Lower leg skin (tissue), 4 donors: ENCODE data around the gene ZNF282. TPM values are rescaled to one million over a fixed set of nuclear protein-coding genes. Genes with fewer than 3 reads are reported as not detected.

ENCODE experiments used
- DNase-seq, 2 donors: peaks; one replicate each; pipeline ENCODE4 v3.0.0-alpha.2; 2019; ENCODE audit warnings: low spot score in 2 of 2
- H3K4me3 ChIP-seq: fragments of 200-600 bp; sonication (generic); 2 replicates; pipeline ENCODE4 v1.5.1; 2017; ENCODE audit warnings: mild to moderate bottlenecking, low read depth; ENCODE audit not compliant: poor library complexity, severe bottlenecking
- CTCF ChIP-seq, 3 donors: fragments of 450-650 bp; IDR thresholded peaks; one replicate each; pipeline ENCODE4 v1.5.1; 2016; ENCODE audit warnings: antibody characterized with exemption in 3 of 3, mild to moderate bottlenecking in 3 of 3, moderate library complexity in 2 of 3
- POLR2A ChIP-seq, 2 donors: fragments of 450-650 bp; IDR thresholded peaks; one replicate each; pipeline ENCODE4 v1.6.1; 2016 to 2017; ENCODE audit warnings: antibody characterized with exemption in 2 of 2, mild to moderate bottlenecking in 1 of 2, moderate library complexity in 1 of 2
- WGBS, 2 donors: methylation state at CpG; one replicate each; pipeline ENCODE4 v1.1.5; 2018; 5-methylcytosine and 5-hydroxymethylcytosine counted together
- intact Hi-C: fragments of 100-400 bp; cut with DNase I; formaldehyde crosslinking; loops from one replicate; pipeline ENCODE4 v1.15.0; 2023; ENCODE audit warnings: low total_unique reads
- total RNA-seq, 4 donors: library from RNA; depleted of rRNA; stranded (reverse); fragments of >200 nt; gene quantifications; one replicate each; pipeline ENCODE4 v1.1.0, GENCODE V29; 2016

Gene ZNF282
- total RNA-seq, 4 donors from 2014 or later, result 22.4 to 47.5 (median 36.1) TPM

- TF ChIP-seq POLR2A (IDR thresholded peaks at IDR 0.05) (no peak), CTCF (IDR thresholded peaks at IDR 0.05) (no peak)
- intact Hi-C loops, result no loop called here
- no peak overlapping the region for H3K4me3 ChIP-seq
- no peak for DNase-seq
- 87 to 89% methylated on average over 35 of the region's 35 CpGs for WGBS, 2 donors
Measured at GRCh38 chr7:149207324-149208035, 12.1 kb downstream of the ZNF282 start.

- no peak overlapping the region for H3K4me3 ChIP-seq
- intact Hi-C loops, result no loop called here
- TF ChIP-seq POLR2A (IDR thresholded peaks at IDR 0.05), result no peak
- no peak for TF ChIP-seq CTCF (IDR thresholded peaks at IDR 0.05)
- no peak for DNase-seq
- 62 to 69% methylated on average over 7 of the region's 7 CpGs for WGBS, 2 donors
Measured at GRCh38 chr7:149209518-149210269, 14.3 kb downstream of the ZNF282 start.

DNA sequence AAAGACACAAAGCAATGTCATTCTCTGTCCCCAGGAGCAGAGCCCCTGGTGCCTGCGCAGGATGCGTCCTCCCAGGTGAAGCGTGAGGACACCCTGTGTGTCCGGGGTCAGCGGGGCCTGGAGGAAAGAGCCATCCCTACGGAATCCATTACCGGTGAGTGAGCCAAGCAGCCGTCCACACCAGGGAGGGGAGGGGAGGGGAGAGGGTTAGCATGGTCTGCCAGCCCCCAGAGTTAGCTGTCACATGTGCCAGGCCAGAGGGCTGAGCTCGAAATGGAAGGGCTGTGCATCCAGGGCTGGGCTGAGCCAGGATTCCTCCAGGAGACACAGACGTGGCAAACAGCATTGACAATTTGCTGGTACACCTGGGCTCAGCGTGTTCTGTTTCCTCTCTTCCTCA lies 15.2 kb downstream of the ZNF282 start:
- TF ChIP-seq POLR2A (IDR thresholded peaks at IDR 0.05), result no peak
- H3K4me3 ChIP-seq, result no peak overlapping the region
- no peak for DNase-seq
- intact Hi-C loops, result no loop called here
- 89 to 93% methylated on average over 10 to 11 of the region's 11 CpGs for WGBS, 2 donors

DNA sequence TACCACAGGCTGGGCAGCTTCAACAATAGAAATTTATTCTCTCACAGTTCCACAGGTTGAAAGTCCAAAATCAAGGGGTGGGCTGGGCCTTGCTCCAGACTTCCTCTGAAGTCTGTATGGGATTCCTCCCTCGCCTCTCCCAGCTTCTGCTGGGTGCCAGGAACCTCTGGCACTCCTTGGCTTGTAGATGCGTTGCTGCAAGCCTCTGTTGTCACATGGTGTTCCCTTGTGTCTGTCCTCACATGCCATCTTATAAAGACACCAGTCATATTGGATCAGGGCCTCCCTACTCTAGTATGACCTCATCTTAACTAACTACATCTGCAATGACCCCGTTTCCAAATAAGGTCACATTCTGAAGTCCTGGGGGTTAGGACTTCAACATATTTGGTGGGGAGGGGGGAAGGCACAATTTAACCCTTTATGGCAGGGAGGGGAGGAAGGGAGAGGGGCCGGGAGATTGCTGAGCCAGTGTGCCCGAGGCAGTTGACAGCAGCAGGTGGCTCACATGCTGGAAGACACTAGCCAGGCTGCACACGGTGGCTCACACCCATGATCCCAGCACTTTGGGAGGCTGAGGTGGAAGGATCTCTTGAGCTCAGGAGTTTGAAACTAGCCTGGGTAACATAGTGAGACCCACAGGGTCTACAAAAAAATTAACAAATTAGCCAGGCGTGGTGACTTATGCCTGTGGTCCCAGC lies 18.8 kb downstream of the ZNF282 start:
- TF ChIP-seq CTCF (IDR thresholded peaks at IDR 0.05), result no peak
- no peak for TF ChIP-seq POLR2A (IDR thresholded peaks at IDR 0.05)
- H3K4me3 ChIP-seq, result no peak overlapping the region
- DNase-seq, result no peak
- intact Hi-C loops, result no loop called here
- 44 to 45% methylated on average over 7 of the region's 7 CpGs for WGBS, 2 donors

- no peak for DNase-seq
- no peak overlapping the region for H3K4me3 ChIP-seq
- intact Hi-C loops, result no loop called here
- TF ChIP-seq CTCF (IDR thresholded peaks at IDR 0.05) (no peak), POLR2A (IDR thresholded peaks at IDR 0.05) (no peak)
- WGBS, 2 donors, result 77 to 88% methylated on average over 2 of the region's 2 CpGs
Measured at GRCh38 chr7:149216402-149216801, 21.1 kb downstream of the ZNF282 start.

DNA sequence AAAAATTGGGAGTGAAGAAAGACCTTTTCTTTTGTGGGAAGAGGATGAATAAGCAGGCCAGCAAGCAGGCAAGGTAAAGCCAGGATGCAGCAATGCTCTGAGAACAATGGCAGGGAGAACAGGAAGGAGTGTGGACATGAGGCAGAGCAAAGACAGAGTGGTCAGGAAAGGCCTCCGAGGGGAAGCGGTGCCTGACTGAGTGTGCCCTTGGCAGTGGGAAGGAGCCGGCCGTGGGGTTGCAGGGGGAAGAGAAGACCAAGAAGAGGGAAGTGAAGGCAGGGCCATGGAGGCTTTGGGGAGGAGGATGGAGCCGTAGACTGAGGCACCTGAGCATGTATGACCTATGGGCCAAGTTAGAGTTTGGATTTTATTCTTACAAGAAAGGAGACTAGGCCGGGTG lies 22.2 kb downstream of the ZNF282 start:
- 86 to 94% methylated on average over 6 of the region's 6 CpGs for WGBS, 2 donors
- intact Hi-C loops, result no loop called here
- TF ChIP-seq POLR2A (IDR thresholded peaks at IDR 0.05) (no peak), CTCF (IDR thresholded peaks at IDR 0.05) (no peak)
- no peak overlapping the region for H3K4me3 ChIP-seq
- no peak for DNase-seq
